HCT116 (cell line): ENCODE results near the gene LEUTX. TPM values are rescaled to one million over a fixed set of nuclear protein-coding genes. Genes with fewer than 3 reads are reported as not detected.

Source experiments
- ATAC-seq: fragments of 200-7000 bp; cut with Tn5 transposase; 2 replicates; pipeline ENCODE4 v1.9.1; 2020; ENCODE audit warnings: mild to moderate bottlenecking, moderate library complexity
- BruUV-seq: library from RNA; stranded (reverse); fragments of 400-500 nt; replicated peaks from 2 replicates; lab custom pipeline; 2021; lab: Mats Ljungman, UMichigan
- CTCF ChIA-PET: fragments of 300-600 bp; sonication (Branson Sonifier 250); formaldehyde crosslinking; loops from one replicate; lab custom pipeline; 2021; ENCODE audit warnings: antibody characterized with exemption; lab: Charles Lee
- POLR2A ChIA-PET: fragments of 300-600, 350-600 bp; sonication (Branson Sonifier 250); formaldehyde crosslinking; loops from one replicate; lab custom pipeline; 2021; ENCODE audit warnings: antibody characterized with exemption; lab: Charles Lee
- RAD21 ChIA-PET, 2 experiments: fragments of 300-600 bp; sonication (Branson Sonifier 250); formaldehyde crosslinking; loops; one replicate each; lab custom pipeline; 2023; ENCODE audit warnings: low total read pairs in 2 of 2; ENCODE audit not compliant: uncharacterized antibody in 2 of 2, unreplicated experiment in 2 of 2, low non-redundant PET in 1 of 2; lab: Charles Lee
- DNase-seq: peaks from one replicate; pipeline ENCODE4 v3.0.0-alpha.2; 2010; ENCODE audit warnings: low read depth, low spot score
- H2AFZ ChIP-seq: fragments of 200-600 bp; shearing (Covaris generic), sonication (generic); 2 replicates; pipeline ENCODE4 v1.6.1; 2017; ENCODE audit warnings: low read depth, mixed run types, mixed read lengths, antibody characterized with exemption, low read length; ENCODE audit not compliant: poor library complexity, severe bottlenecking
- H3K27ac ChIP-seq: 2 replicates; pipeline ENCODE4 v1.5.1; 2012; ENCODE audit warnings: low read depth, low read length
- H3K27me3 ChIP-seq: fragments of 200-600 bp; sonication (generic); 2 replicates; pipeline ENCODE4 v1.6.1; 2016; ENCODE audit warnings: mixed run types, low read length, mixed read lengths; ENCODE audit not compliant: insufficient read depth
- H3K36me3 ChIP-seq, 2 experiments: fragments of 200-500 bp in 1 of 2; fragments of 200-600 bp in 1 of 2; sonication (Bioruptor generic) in 1 of 2; sonication (generic) in 1 of 2; 2 replicates each; pipeline versions ENCODE4 v1.5.1 to v1.6.1; 2014 to 2016; ENCODE audit warnings: low read length in 2 of 2, inconsistent platforms in 1 of 2, mixed read lengths in 1 of 2, mixed run types in 1 of 2; ENCODE audit not compliant: insufficient read depth in 2 of 2, control insufficient read depth in 1 of 2
- H3K4me1 ChIP-seq, 2 experiments: fragments of 200-600 bp in 1 of 2; sonication (generic) in 1 of 2; 2 replicates each; pipeline versions ENCODE4 v1.5.1 to v1.6.1; 2012 to 2017; ENCODE audit warnings: low read length in 2 of 2, inconsistent platforms in 1 of 2, mild to moderate bottlenecking in 1 of 2, mixed read lengths in 1 of 2, mixed run types in 1 of 2, moderate library complexity in 1 of 2; ENCODE audit not compliant: insufficient read depth in 2 of 2, control insufficient read depth in 1 of 2
- H3K4me2 ChIP-seq: fragments of 200-600 bp; sonication (generic); 2 replicates; pipeline ENCODE4 v1.6.1; 2017; ENCODE audit warnings: mixed run types, low read length, mixed read lengths
- H3K4me3 ChIP-seq, 2 experiments: fragments of 200-600 bp in 1 of 2; sonication (generic) in 1 of 2; replicated peaks in 1 of 2; 2 replicates each; pipeline ENCODE4 v1.5.1; 2011 to 2016; ENCODE audit warnings: low read length in 2 of 2, control low read depth in 1 of 2, low read depth in 1 of 2, mild to moderate bottlenecking in 1 of 2, mixed read lengths in 1 of 2, mixed run types in 1 of 2
- H3K79me2 ChIP-seq: fragments of 200-600 bp; sonication (generic); 2 replicates; pipeline ENCODE4 v1.6.1; 2017; ENCODE audit warnings: mild to moderate bottlenecking, mixed run types, low read length, moderate library complexity, mixed read lengths; ENCODE audit not compliant: insufficient read depth
- H3K9ac ChIP-seq: fragments of 200-600 bp; sonication (generic); 2 replicates; pipeline ENCODE4 v1.6.1; 2016; ENCODE audit warnings: low read length, mixed read lengths
- H3K9me2 ChIP-seq: fragments of 200-600 bp; sonication (generic), shearing (Covaris generic); 2 replicates; pipeline ENCODE4 v1.6.1; 2017; ENCODE audit warnings: mixed run types, mild to moderate bottlenecking, moderate library complexity; ENCODE audit not compliant: insufficient read depth
- H3K9me3 ChIP-seq, 2 experiments: fragments of 200-500 bp in 1 of 2; fragments of 200-600 bp in 1 of 2; sonication (Bioruptor generic) in 1 of 2; sonication (generic) in 1 of 2; 2 replicates each; pipeline ENCODE4 v1.6.1; 2014 to 2017; ENCODE audit warnings: low read length in 2 of 2, mixed read lengths in 2 of 2, inconsistent platforms in 1 of 2, low read depth in 1 of 2, mild to moderate bottlenecking in 1 of 2, mixed run types in 1 of 2, moderate library complexity in 1 of 2; ENCODE audit not compliant: control insufficient read depth in 1 of 2, insufficient read depth in 1 of 2
- H4K20me1 ChIP-seq: fragments of 200-600 bp; sonication (generic), shearing (Covaris generic); 2 replicates; pipeline ENCODE4 v1.6.1; 2017; ENCODE audit warnings: mixed run types, mild to moderate bottlenecking, moderate library complexity; ENCODE audit not compliant: insufficient read depth
- EGR1 ChIP-seq: IDR thresholded peaks from 2 replicates; pipeline ENCODE4 v1.6.1; 2012; ENCODE audit warnings: low read depth
- EZH2 ChIP-seq: fragments of 200-600 bp; sonication (generic); IDR thresholded peaks from 2 replicates; pipeline ENCODE4 v1.6.1; 2017; ENCODE audit warnings: antibody characterized with exemption, mixed run types
- EZH2phosphoT487 ChIP-seq: fragments of 200-600 bp; IDR thresholded peaks from 2 replicates; pipeline ENCODE4 v1.6.1; 2018; ENCODE audit warnings: antibody characterized with exemption, borderline replicate concordance
- POLR2A ChIP-seq: IDR thresholded peaks from 2 replicates; pipeline ENCODE4 v1.7.0; 2011; ENCODE audit warnings: borderline replicate concordance; ENCODE audit not compliant: insufficient read depth, insufficient read length; ENCODE audit errors: extremely low read depth
- POLR2AphosphoS5 ChIP-seq: IDR thresholded peaks from 2 replicates; pipeline ENCODE4 v1.6.1; 2011; ENCODE audit warnings: mild to moderate bottlenecking, low read depth, low read length, moderate library complexity
- SP1 ChIP-seq: IDR thresholded peaks from 2 replicates; pipeline ENCODE4 v1.6.1; 2012; ENCODE audit warnings: low read depth
- SRF ChIP-seq: IDR thresholded peaks from 2 replicates; pipeline ENCODE4 v1.6.1; 2012; ENCODE audit warnings: low read depth
- intact Hi-C: fragments of 100-400 bp; cut with micrococcal nuclease; formaldehyde crosslinking; loops from 2 replicates; pipeline ENCODE4 v1.10.0; 2022
- total RNA-seq: library from RNA; stranded (reverse); gene quantifications from one replicate; pipeline ENCODE4 v1.2.1, GENCODE V29; 2021; ENCODE audit not compliant: unreplicated experiment

LEUTX gene
- total RNA-seq, 1 experiment from 2014 or later = not detected

GRCh38 chr19:39738814-39739213 is 39.8 kb upstream of the LEUTX start:
- H3K4me3 ChIP-seq = no peak overlapping the region
- no peak overlapping the region for H2AFZ ChIP-seq
- no peaks in the 10 kb centered on the region for H3K9me3 ChIP-seq
- no TSS peak for BruUV-seq
- no peaks in the 10 kb centered on the region for H4K20me1 ChIP-seq
- H3K27ac ChIP-seq = no peak overlapping the region
- no peaks in the 10 kb centered on the region for H3K79me2 ChIP-seq
- no peaks in the 10 kb centered on the region for H3K9me2 ChIP-seq
- TF ChIP-seq EZH2phosphoT487 = no peak
- TF ChIP-seq EZH2 = no peak
- no peak for TF ChIP-seq SP1
- no peak for TF ChIP-seq SRF
- TF ChIP-seq POLR2AphosphoS5 = no peak
- TF ChIP-seq EGR1 = no peak
- TF ChIP-seq, all 23 proteins: peak for 0
- no peak overlapping the region for H3K9ac ChIP-seq
- DNase-seq (no peak), ATAC-seq (no peak)
- CTCF ChIA-PET = no interaction called here
- POLR2A ChIA-PET = no interaction called here
- no peaks in the 10 kb centered on the region for H3K4me1 ChIP-seq
- RAD21 ChIA-PET = no interaction called here
- no peak overlapping the region for H3K4me2 ChIP-seq
- intact Hi-C loops = no loop called here
- no peaks in the 10 kb centered on the region for H3K36me3 ChIP-seq
- H3K27me3 ChIP-seq = peaks cover 79% of the 10 kb centered on the region

GRCh38 chr19:39740395-39740794 is 38.3 kb upstream of the LEUTX start:
- no peak for TF ChIP-seq POLR2A
- BruUV-seq = no TSS peak
- peaks cover 75% of the 10 kb centered on the region for H3K27me3 ChIP-seq
- no peaks in the 10 kb centered on the region for H3K4me1 ChIP-seq
- RAD21 ChIA-PET = no interaction called here
- POLR2A ChIA-PET = no interaction called here
- no peaks in the 10 kb centered on the region for H4K20me1 ChIP-seq
- no peak overlapping the region for H3K27ac ChIP-seq
- DNase-seq (no peak), ATAC-seq (no peak)
- no peaks in the 10 kb centered on the region for H3K36me3 ChIP-seq
- CTCF ChIA-PET = no interaction called here
- no peak overlapping the region for H3K9ac ChIP-seq
- no peaks in the 10 kb centered on the region for H3K79me2 ChIP-seq
- no peaks in the 10 kb centered on the region for H3K9me3 ChIP-seq
- H3K4me2 ChIP-seq = no peak overlapping the region
- H3K4me3 ChIP-seq = no peak overlapping the region
- H3K9me2 ChIP-seq = no peaks in the 10 kb centered on the region
- no peak overlapping the region for H2AFZ ChIP-seq
- intact Hi-C loops = no loop called here
